Smooth muscle cell (in vitro differentiated cells): ENCODE data around the gene CCDC92B. TPM values are rescaled to one million over a fixed set of nuclear protein-coding genes. Genes with fewer than 3 reads are reported as not detected.

Experiments
- DNase-seq: peaks from one replicate; lab custom pipeline; 2025; ENCODE audit not compliant: unreplicated experiment; lab: John Stamatoyannopoulos, UW
- H2AFZ ChIP-seq: fragments of 200-600 bp; sonication (generic); 2 replicates; pipeline ENCODE4 v1.6.0; 2016; ENCODE audit warnings: antibody characterized with exemption, low read depth, mild to moderate bottlenecking
- H3F3A ChIP-seq: fragments of 200-600 bp; sonication (generic); 2 replicates; pipeline ENCODE4 v1.6.0; 2017; ENCODE audit warnings: antibody characterized with exemption, low read depth
- H3K27ac ChIP-seq: fragments of 200-600 bp; sonication (generic); 2 replicates; pipeline ENCODE4 v1.5.1; 2016; ENCODE audit warnings: low read depth, mild to moderate bottlenecking
- H3K27me3 ChIP-seq: fragments of 200-600 bp; sonication (generic); 2 replicates; pipeline ENCODE4 v1.6.1; 2016; ENCODE audit warnings: low read depth, mild to moderate bottlenecking
- H3K36me3 ChIP-seq: fragments of 200-600 bp; sonication (generic); 2 replicates; pipeline ENCODE4 v1.5.1; 2016; ENCODE audit warnings: low read depth
- H3K4me1 ChIP-seq: fragments of 200-600 bp; sonication (generic); 2 replicates; pipeline ENCODE4 v1.5.1; 2016; ENCODE audit warnings: low read depth
- H3K4me2 ChIP-seq: fragments of 200-600 bp; sonication (generic); 2 replicates; pipeline ENCODE4 v1.6.0; 2016; ENCODE audit warnings: mild to moderate bottlenecking
- H3K4me3 ChIP-seq: fragments of 200-600 bp; sonication (generic); 2 replicates; pipeline ENCODE4 v1.5.1; 2016; ENCODE audit warnings: mild to moderate bottlenecking
- H3K79me2 ChIP-seq: fragments of 200-600 bp; sonication (generic); 2 replicates; pipeline ENCODE4 v1.6.0; 2016; ENCODE audit warnings: low read depth, mild to moderate bottlenecking
- H3K9ac ChIP-seq: fragments of 200-600 bp; sonication (generic); 2 replicates; pipeline ENCODE4 v1.6.0; 2016; ENCODE audit warnings: low read depth
- H3K9me3 ChIP-seq: fragments of 200-600 bp; sonication (generic); replicated peaks from 2 replicates; pipeline ENCODE4 v1.5.1; 2016; ENCODE audit warnings: low read depth
- H4K20me1 ChIP-seq: fragments of 200-600 bp; sonication (generic); 2 replicates; pipeline ENCODE4 v1.6.0; 2016; ENCODE audit warnings: low read depth
- WGBS: methylation state at CpG from one replicate; pipeline ENCODE4 v1.1.7; 2016; ENCODE audit warnings: low lambda C conversion rate; 5-methylcytosine and 5-hydroxymethylcytosine counted together
- polyA plus RNA-seq: library from polyadenylated mRNA; unstranded; fragments of >200 nt; fragmentation: Nextera tagmentation; extraction: Ambion mirVana; gene quantifications from 2 replicates; pipeline ENCODE4 v1.2.1, GENCODE V29; 2016
- total RNA-seq: library from RNA; depleted of rRNA; stranded (reverse); fragments of >200 nt; gene quantifications from 2 replicates; pipeline ENCODE4 v1.2.3, GENCODE V29; 2014
- TF ChIP-seq, protein P1 (sequence below): fragments of 200-600 bp; sonication (generic); IDR thresholded peaks from 2 replicates; pipeline ENCODE4 v1.5.1; 2017; ENCODE audit warnings: borderline replicate concordance, mild to moderate bottlenecking, antibody characterized with exemption; ENCODE audit not compliant: insufficient read depth, poor library complexity, severe bottlenecking

The CCDC92B gene
- total and polyA plus RNA-seq, 2 experiments from 2014 or later = not detected

GRCh38 chr17:2691069-2691871, 58.2 kb downstream of the CCDC92B start:
- H3K79me2 ChIP-seq = no peaks in the 10 kb centered on the region
- H3K9ac ChIP-seq = no peak overlapping the region
- 96% methylated on average over 59 of the region's 62 CpGs for WGBS
- DNase-seq = no peak
- H4K20me1 ChIP-seq = peaks cover 8% of the 10 kb centered on the region
- H3K4me1 ChIP-seq = no peaks in the 10 kb centered on the region
- H3K9me3 ChIP-seq = no peaks in the 10 kb centered on the region
- TF ChIP-seq, protein P1, sequence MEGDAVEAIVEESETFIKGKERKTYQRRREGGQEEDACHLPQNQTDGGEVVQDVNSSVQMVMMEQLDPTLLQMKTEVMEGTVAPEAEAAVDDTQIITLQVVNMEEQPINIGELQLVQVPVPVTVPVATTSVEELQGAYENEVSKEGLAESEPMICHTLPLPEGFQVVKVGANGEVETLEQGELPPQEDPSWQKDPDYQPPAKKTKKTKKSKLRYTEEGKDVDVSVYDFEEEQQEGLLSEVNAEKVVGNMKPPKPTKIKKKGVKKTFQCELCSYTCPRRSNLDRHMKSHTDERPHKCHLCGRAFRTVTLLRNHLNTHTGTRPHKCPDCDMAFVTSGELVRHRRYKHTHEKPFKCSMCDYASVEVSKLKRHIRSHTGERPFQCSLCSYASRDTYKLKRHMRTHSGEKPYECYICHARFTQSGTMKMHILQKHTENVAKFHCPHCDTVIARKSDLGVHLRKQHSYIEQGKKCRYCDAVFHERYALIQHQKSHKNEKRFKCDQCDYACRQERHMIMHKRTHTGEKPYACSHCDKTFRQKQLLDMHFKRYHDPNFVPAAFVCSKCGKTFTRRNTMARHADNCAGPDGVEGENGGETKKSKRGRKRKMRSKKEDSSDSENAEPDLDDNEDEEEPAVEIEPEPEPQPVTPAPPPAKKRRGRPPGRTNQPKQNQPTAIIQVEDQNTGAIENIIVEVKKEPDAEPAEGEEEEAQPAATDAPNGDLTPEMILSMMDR = no peak
- no peak overlapping the region for H3K27ac ChIP-seq
- no peak overlapping the region for H3K4me2 ChIP-seq
- no peaks in the 10 kb centered on the region for H3K36me3 ChIP-seq
- H3F3A ChIP-seq = peaks cover 20% of the 10 kb centered on the region
- no peak overlapping the region for H2AFZ ChIP-seq
- no peak overlapping the region for H3K4me3 ChIP-seq
- no peaks in the 10 kb centered on the region for H3K27me3 ChIP-seq

- Histone ChIP-seq H3K27ac (no peak overlapping the region), H4K20me1 (peaks cover 17% of the 10 kb centered on the region), H3K9ac (no peak overlapping the region), H3K27me3 (no peaks in the 10 kb centered on the region), H3F3A (peaks cover 26% of the 10 kb centered on the region), H3K4me2 (no peak overlapping the region), H3K4me3 (no peak overlapping the region), H3K79me2 (no peaks in the 10 kb centered on the region), H3K4me1 (no peaks in the 10 kb centered on the region), H2AFZ (no peak overlapping the region), H3K9me3 (no peaks in the 10 kb centered on the region), H3K36me3 (no peaks in the 10 kb centered on the region)
- TF ChIP-seq, protein P1 = no peak
- 95% methylated on average over 53 of the region's 55 CpGs for WGBS
- no peak for DNase-seq
Observed at GRCh38 chr17:2690165-2691068, 59.0 kb downstream of the CCDC92B start.

DNA sequence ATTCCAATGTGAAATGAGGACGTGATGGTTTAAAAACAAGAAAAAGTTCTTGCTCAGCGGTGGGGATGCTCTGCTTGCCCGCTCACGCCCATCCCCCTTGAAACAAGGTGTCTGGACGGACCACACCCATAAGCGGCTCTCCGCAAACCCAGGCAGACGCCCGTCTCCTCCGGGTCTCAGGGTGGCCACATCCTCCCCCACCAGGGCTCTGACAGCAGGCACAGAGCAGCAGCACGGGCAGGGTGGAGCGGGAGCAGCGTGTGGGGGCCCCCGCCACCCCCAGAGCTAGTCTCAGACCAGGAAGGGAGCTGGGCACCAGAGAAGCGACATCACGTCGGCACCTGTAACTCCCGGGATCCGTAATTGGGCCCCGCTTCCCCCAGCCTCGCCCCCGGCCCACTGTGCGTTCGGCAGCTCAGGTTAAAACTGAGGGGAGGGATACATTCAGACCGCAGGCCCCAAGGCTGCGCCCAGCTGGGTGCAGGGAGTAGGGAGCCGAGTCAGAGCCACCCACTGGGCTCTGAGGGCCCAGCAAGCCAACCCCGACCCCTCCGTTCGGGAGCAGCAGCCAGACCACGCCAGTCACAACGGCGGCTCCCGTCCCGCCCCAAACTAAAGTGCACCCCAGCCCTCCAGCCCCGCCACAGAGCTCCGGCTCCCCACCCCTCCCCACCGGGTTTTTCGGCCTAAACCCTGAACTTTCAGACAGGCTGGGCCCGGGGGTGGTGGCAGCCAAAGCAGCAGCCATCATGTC, 59.9 kb downstream of the CCDC92B start:
- Histone ChIP-seq H3K4me3 (no peak overlapping the region), H3K27ac (no peak overlapping the region), H3K36me3 (no peaks in the 10 kb centered on the region), H3K27me3 (no peaks in the 10 kb centered on the region), H4K20me1 (peaks cover 21% of the 10 kb centered on the region), H3K4me2 (no peak overlapping the region), H3F3A (peaks cover 30% of the 10 kb centered on the region), H3K9me3 (no peaks in the 10 kb centered on the region), H3K4me1 (no peaks in the 10 kb centered on the region), H3K79me2 (no peaks in the 10 kb centered on the region), H2AFZ (no peak overlapping the region), H3K9ac (no peak overlapping the region)
- TF ChIP-seq, protein P1 = no peak
- 92% methylated on average over 38 of the region's 40 CpGs for WGBS
- DNase-seq = no peak
